OCI-LY7 (cell line): Measurements from ENCODE around the gene RPS6KA5. TPM values are rescaled to one million over a fixed set of nuclear protein-coding genes. Genes with fewer than 3 reads are reported as not detected.

ENCODE experiments used
- BruUV-seq: library from RNA; stranded (reverse); fragments of 400-500 nt; replicated peaks from 2 replicates; lab custom pipeline; 2021; lab: Mats Ljungman, UMichigan
- CTCF ChIA-PET: fragments of 300-600 bp; sonication (Branson Sonifier 250); formaldehyde crosslinking; loops from one replicate; lab custom pipeline; 2022; ENCODE audit warnings: antibody characterized with exemption; ENCODE audit not compliant: unreplicated experiment; lab: Charles Lee
- POLR2A ChIA-PET: fragments of 300-600 bp; sonication (Branson Sonifier 250); formaldehyde crosslinking; loops from one replicate; lab custom pipeline; 2022; ENCODE audit warnings: antibody characterized with exemption; lab: Charles Lee
- DNase-seq: peaks from one replicate; pipeline ENCODE4 v3.0.0-alpha.2; 2015; ENCODE audit warnings: low spot score
- H2AFZ ChIP-seq: fragments of 200-600 bp; sonication (generic), shearing (Covaris generic); 2 replicates; pipeline ENCODE4 v1.6.1; 2014; ENCODE audit warnings: mild to moderate bottlenecking, antibody characterized with exemption, low read length, moderate library complexity
- H3K27ac ChIP-seq: fragments of 200-600 bp; sonication (generic); 2 replicates; pipeline ENCODE4 v1.5.1; 2014; ENCODE audit warnings: mixed run types, low read depth, mild to moderate bottlenecking, moderate library complexity, low read length, inconsistent platforms; ENCODE audit not compliant: poor library complexity, severe bottlenecking
- H3K36me3 ChIP-seq: fragments of 200-600 bp; sonication (generic); 2 replicates; pipeline ENCODE4 v1.6.1; 2014; ENCODE audit warnings: mild to moderate bottlenecking, antibody characterized with exemption, low read length, moderate library complexity, mixed read lengths; ENCODE audit not compliant: insufficient read depth
- H3K4me1 ChIP-seq: fragments of 200-600 bp; sonication (generic); 2 replicates; pipeline ENCODE4 v1.5.1; 2014; ENCODE audit warnings: mild to moderate bottlenecking, low read length; ENCODE audit not compliant: insufficient read depth, poor library complexity, severe bottlenecking
- H3K4me2 ChIP-seq: fragments of 200-600 bp; sonication (generic); 2 replicates; pipeline ENCODE4 v1.6.1; 2014; ENCODE audit warnings: mild to moderate bottlenecking, low read length
- H3K4me3 ChIP-seq: fragments of 200-600 bp; sonication (generic); 2 replicates; pipeline ENCODE4 v1.5.1; 2014; ENCODE audit warnings: mild to moderate bottlenecking, low read depth, low read length; ENCODE audit not compliant: poor library complexity, severe bottlenecking
- H3K79me2 ChIP-seq: fragments of 200-600 bp; sonication (generic); 2 replicates; pipeline ENCODE4 v1.6.1; 2016; ENCODE audit warnings: low read depth, mild to moderate bottlenecking, low read length, moderate library complexity, mixed read lengths; ENCODE audit not compliant: insufficient read depth
- H3K9me2 ChIP-seq: fragments of 200-600 bp; sonication (generic); 2 replicates; pipeline ENCODE4 v1.6.1; 2016; ENCODE audit warnings: mild to moderate bottlenecking, low read length, mixed read lengths; ENCODE audit not compliant: insufficient read depth
- H3K9me3 ChIP-seq: fragments of 200-600 bp; sonication (generic); 2 replicates; pipeline ENCODE4 v1.6.1; 2014; ENCODE audit warnings: mild to moderate bottlenecking, mixed run types, low read length, mixed read lengths
- H4K20me1 ChIP-seq: fragments of 200-600 bp; sonication (generic); 2 replicates; pipeline ENCODE4 v1.6.1; 2014; ENCODE audit warnings: mild to moderate bottlenecking, antibody characterized with exemption, low read length, moderate library complexity, mixed read lengths; ENCODE audit not compliant: insufficient read depth
- CTCF ChIP-seq: fragments of 200-600 bp; sonication (generic); conservative IDR thresholded peaks from 2 replicates; pipeline ENCODE4 v1.5.1; 2014; ENCODE audit warnings: mild to moderate bottlenecking, antibody characterized with exemption, low read length, moderate library complexity, mixed read lengths
- EZH2phosphoT487 ChIP-seq: fragments of 200-600 bp; sonication (generic); IDR thresholded peaks from 2 replicates; pipeline ENCODE4 v1.6.1; 2018; ENCODE audit warnings: low read depth, borderline replicate concordance, mild to moderate bottlenecking, mixed run types, antibody characterized with exemption, low read length, moderate library complexity, mixed read lengths
- intact Hi-C: fragments of 100-400 bp; cut with micrococcal nuclease; formaldehyde crosslinking; loops from one replicate; pipeline ENCODE4 v1.10.0; 2022; ENCODE audit not compliant: unreplicated experiment
- total RNA-seq, 2 experiments: library from RNA; depleted of rRNA in 1 of 2; stranded (reverse); fragments of >200 nt in 1 of 2; shearing (Covaris generic) in 1 of 2; gene quantifications; 2 replicates each; pipeline ENCODE4 v1.2.3, GENCODE V29; 2014 to 2022

RPS6KA5 gene
- total RNA-seq, 2 experiments from 2014 or later = 9.6 to 12.7 TPM

- H3K9me3 ChIP-seq = no peaks in the 10 kb centered on the region
- no peak overlapping the region for H2AFZ ChIP-seq
- no peak overlapping the region for H3K4me3 ChIP-seq
- no peak overlapping the region for H3K4me2 ChIP-seq
- TF ChIP-seq CTCF (no peak), EZH2phosphoT487 (no peak)
- H3K79me2 ChIP-seq = no peaks in the 10 kb centered on the region
- H3K4me1 ChIP-seq = no peaks in the 10 kb centered on the region
- no peak overlapping the region for H3K27ac ChIP-seq
- no peak for DNase-seq
- intact Hi-C loops = no loop called here
- BruUV-seq = no TSS peak
- no peaks in the 10 kb centered on the region for H3K9me2 ChIP-seq
- no peaks in the 10 kb centered on the region for H4K20me1 ChIP-seq
- POLR2A ChIA-PET = interaction anchor here (0.6 to 1.2 kb wide), 3 partner anchors 18 to 233 kb away, joined by 3 read pairs; no protein-coding TSS in a partner anchor
- CTCF ChIA-PET = no interaction called here
- peaks cover 8% of the 10 kb centered on the region; the same call in 1 of the 2 replicates for H3K36me3 ChIP-seq
Observed at GRCh38 chr14:90894241-90894640, 166.2 kb downstream of the RPS6KA5 start.

- BruUV-seq = no TSS peak
- Histone ChIP-seq H3K36me3 (peaks cover 3% of the 10 kb centered on the region; the same call in 1 of the 2 replicates), H4K20me1 (no peaks in the 10 kb centered on the region), H3K4me2 (no peak overlapping the region), H3K4me3 (no peak overlapping the region), H3K27ac (no peak overlapping the region), H3K79me2 (no peaks in the 10 kb centered on the region), H2AFZ (no peak overlapping the region), H3K9me2 (no peaks in the 10 kb centered on the region), H3K4me1 (no peaks in the 10 kb centered on the region), H3K9me3 (no peaks in the 10 kb centered on the region)
- ChIA-PET CTCF (no interaction called here), POLR2A (interaction anchor here (1.2 kb wide), 1 partner anchor 27 kb away, joined by 3 read pairs; no protein-coding TSS in a partner anchor)
- no peak for TF ChIP-seq EZH2phosphoT487
- no peak for TF ChIP-seq CTCF
- intact Hi-C loops = no loop called here
- no peak for DNase-seq
Observed at GRCh38 chr14:90893510-90893909, 166.9 kb downstream of the RPS6KA5 start.

- Histone ChIP-seq H3K9me2 (no peaks in the 10 kb centered on the region), H3K27ac (no peak overlapping the region), H3K36me3 (no peaks in the 10 kb centered on the region), H4K20me1 (no peaks in the 10 kb centered on the region), H3K9me3 (no peaks in the 10 kb centered on the region), H3K4me1 (no peaks in the 10 kb centered on the region), H3K4me2 (no peak overlapping the region), H3K79me2 (no peaks in the 10 kb centered on the region), H2AFZ (no peak overlapping the region), H3K4me3 (no peak overlapping the region)
- no peak for TF ChIP-seq EZH2phosphoT487
- TF ChIP-seq CTCF = no peak
- ChIA-PET POLR2A (interaction anchor here (0.6 kb wide), 1 partner anchor 73 kb away, joined by 3 read pairs; no protein-coding TSS in a partner anchor), CTCF (no interaction called here)
- BruUV-seq = no TSS peak
- intact Hi-C loops = no loop called here
- DNase-seq = no peak
Observed at GRCh38 chr14:90892970-90893369, 167.5 kb downstream of the RPS6KA5 start.
